Nephron progenitor cell (in vitro differentiated cells): ENCODE results near the gene DNAJC8.

Source experiments
- DNase-seq: peaks from one replicate; pipeline ENCODE4 v3.0.0; 2021
- H3K27ac Mint-ChIP-seq: 2 replicates; pipeline ENCODE4 v1.8.0; 2021; ENCODE audit warnings: mild to moderate bottlenecking, moderate library complexity, mixed read lengths
- H3K27me3 Mint-ChIP-seq: 2 replicates; pipeline ENCODE4 v1.8.0; 2021; ENCODE audit warnings: mild to moderate bottlenecking, low read depth, mixed read lengths; ENCODE audit not compliant: poor library complexity
- H3K36me3 Mint-ChIP-seq: 2 replicates; pipeline ENCODE4 v1.8.0; 2021; ENCODE audit warnings: low read depth, mixed read lengths
- H3K4me1 Mint-ChIP-seq: 2 replicates; pipeline ENCODE4 v1.8.0; 2021; ENCODE audit warnings: mixed read lengths
- H3K4me3 Mint-ChIP-seq: 2 replicates; pipeline ENCODE4 v1.8.0; 2021; ENCODE audit warnings: mild to moderate bottlenecking, moderate library complexity, mixed read lengths
- H3K9me3 Mint-ChIP-seq: 2 replicates; pipeline ENCODE4 v1.8.0; 2021; ENCODE audit warnings: mild to moderate bottlenecking, moderate library complexity, mixed read lengths
- TF ChIP-seq, protein P1 (sequence below): fragments of 200-600 bp; sonication (generic); IDR thresholded peaks from 2 replicates; pipeline ENCODE4 v1.5.0; 2021; ENCODE audit warnings: antibody characterized with exemption

The DNAJC8 gene

GRCh38 chr1:28185071-28185470, 47.8 kb downstream of the DNAJC8 start:
- DNase-seq, result no peak
- no peak overlapping the region for H3K4me3 Mint-ChIP-seq
- H3K36me3 Mint-ChIP-seq, result no peaks in the 10 kb centered on the region
- H3K9me3 Mint-ChIP-seq, result no peaks in the 10 kb centered on the region
- H3K27me3 Mint-ChIP-seq, result peaks cover 7% of the 10 kb centered on the region
- H3K4me1 Mint-ChIP-seq, result no peaks in the 10 kb centered on the region
- H3K27ac Mint-ChIP-seq, result no peak overlapping the region
- TF ChIP-seq, protein P1, sequence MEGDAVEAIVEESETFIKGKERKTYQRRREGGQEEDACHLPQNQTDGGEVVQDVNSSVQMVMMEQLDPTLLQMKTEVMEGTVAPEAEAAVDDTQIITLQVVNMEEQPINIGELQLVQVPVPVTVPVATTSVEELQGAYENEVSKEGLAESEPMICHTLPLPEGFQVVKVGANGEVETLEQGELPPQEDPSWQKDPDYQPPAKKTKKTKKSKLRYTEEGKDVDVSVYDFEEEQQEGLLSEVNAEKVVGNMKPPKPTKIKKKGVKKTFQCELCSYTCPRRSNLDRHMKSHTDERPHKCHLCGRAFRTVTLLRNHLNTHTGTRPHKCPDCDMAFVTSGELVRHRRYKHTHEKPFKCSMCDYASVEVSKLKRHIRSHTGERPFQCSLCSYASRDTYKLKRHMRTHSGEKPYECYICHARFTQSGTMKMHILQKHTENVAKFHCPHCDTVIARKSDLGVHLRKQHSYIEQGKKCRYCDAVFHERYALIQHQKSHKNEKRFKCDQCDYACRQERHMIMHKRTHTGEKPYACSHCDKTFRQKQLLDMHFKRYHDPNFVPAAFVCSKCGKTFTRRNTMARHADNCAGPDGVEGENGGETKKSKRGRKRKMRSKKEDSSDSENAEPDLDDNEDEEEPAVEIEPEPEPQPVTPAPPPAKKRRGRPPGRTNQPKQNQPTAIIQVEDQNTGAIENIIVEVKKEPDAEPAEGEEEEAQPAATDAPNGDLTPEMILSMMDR, result no peak

DNA sequence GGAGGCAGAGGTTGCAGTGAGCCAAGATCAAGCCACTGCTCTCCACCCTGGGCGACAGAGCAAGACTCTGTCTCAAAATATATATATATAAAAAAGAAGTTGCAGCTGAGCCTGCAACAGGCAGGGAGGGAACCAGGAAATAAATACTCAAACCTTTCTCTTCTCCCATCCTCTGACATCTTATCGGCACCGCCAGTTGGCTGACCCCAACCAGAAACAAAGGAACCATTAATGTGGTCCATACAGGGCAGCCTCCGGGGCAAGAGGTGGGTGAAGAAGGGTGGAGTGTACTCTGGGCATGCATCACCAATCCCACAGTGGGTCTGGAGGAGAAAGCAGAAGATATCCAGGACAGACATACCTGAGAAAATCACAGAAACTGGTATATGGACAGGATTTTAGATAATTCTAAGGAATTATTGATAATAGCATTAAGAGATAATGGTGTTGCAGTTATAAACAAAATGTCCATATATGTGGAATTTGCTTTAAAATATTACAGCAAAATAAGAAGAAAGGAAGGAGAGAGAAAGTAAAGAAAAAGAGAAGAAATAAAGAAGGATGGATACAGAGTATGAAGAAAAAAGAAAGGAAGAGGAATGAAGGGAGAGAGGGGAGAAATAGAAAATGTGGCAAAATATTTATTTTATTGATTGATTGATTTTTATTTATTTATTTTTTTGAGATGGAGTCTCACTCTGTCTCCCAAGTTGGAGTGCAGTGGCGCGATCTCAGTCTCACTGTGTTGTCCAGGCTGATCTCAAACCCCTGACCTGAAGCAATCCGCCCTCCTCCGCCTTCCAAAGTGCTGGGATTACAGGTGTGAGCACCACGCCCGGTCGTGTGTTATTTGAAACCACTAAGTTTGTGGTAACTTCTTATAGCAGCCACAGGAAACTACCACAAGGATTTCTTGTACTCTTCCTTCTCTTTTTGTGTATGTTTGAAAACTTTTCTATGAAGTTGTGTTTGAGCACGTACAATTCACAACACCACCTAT, 52.2 kb downstream of the DNAJC8 start:
- Mint-ChIP-seq H3K27me3 (peaks cover 20% of the 10 kb centered on the region), H3K4me3 (no peak overlapping the region), H3K4me1 (peaks cover 29% of the 10 kb centered on the region), H3K9me3 (no peaks in the 10 kb centered on the region), H3K36me3 (no peaks in the 10 kb centered on the region), H3K27ac (no peak overlapping the region)
- no peak for DNase-seq
- TF ChIP-seq, protein P1, result no peak

DNA sequence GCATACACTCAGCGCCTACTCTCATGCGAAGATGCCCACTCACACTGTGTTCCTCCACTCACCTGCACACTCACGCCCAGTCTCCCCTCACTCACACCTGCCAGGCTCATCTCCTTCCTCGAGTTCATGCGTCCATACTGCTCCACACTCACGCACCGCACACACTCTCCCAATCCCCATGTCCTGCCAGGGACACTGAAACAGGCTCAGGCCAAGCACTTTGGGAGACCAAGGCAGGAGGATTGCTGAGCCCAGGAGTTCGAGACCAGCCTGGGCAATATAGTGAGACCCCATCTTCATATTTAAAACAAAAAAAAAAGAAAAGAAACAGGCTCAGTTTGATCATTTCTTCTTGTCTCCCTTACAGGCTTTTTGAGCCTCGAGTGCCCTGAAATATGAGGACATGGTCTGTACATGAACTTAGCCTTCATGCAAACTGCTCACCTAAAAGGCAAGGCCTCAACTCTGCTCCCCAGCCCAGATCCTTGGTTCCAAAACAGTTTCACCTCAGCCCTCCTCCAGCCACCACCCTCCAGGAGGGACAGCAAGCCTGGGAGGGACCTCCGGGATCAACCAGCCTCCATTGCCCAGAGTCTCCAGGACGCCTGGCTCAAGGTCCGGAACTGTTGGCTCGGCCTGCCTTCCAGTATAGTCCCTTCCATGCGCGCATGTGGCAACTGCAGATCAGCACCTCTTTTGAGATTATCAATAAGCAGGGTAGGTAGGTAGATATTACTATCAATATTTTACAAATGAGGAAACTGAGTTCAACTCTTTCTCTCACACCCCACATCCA, 53.9 kb downstream of the DNAJC8 start:
- no peak overlapping the region for H3K27ac Mint-ChIP-seq
- TF ChIP-seq, protein P1, result no peak
- H3K4me1 Mint-ChIP-seq, result peaks cover 44% of the 10 kb centered on the region
- H3K27me3 Mint-ChIP-seq, result peaks cover 20% of the 10 kb centered on the region
- H3K36me3 Mint-ChIP-seq, result no peaks in the 10 kb centered on the region
- no peak for DNase-seq
- H3K9me3 Mint-ChIP-seq, result no peaks in the 10 kb centered on the region
- H3K4me3 Mint-ChIP-seq, result no peak overlapping the region

DNA sequence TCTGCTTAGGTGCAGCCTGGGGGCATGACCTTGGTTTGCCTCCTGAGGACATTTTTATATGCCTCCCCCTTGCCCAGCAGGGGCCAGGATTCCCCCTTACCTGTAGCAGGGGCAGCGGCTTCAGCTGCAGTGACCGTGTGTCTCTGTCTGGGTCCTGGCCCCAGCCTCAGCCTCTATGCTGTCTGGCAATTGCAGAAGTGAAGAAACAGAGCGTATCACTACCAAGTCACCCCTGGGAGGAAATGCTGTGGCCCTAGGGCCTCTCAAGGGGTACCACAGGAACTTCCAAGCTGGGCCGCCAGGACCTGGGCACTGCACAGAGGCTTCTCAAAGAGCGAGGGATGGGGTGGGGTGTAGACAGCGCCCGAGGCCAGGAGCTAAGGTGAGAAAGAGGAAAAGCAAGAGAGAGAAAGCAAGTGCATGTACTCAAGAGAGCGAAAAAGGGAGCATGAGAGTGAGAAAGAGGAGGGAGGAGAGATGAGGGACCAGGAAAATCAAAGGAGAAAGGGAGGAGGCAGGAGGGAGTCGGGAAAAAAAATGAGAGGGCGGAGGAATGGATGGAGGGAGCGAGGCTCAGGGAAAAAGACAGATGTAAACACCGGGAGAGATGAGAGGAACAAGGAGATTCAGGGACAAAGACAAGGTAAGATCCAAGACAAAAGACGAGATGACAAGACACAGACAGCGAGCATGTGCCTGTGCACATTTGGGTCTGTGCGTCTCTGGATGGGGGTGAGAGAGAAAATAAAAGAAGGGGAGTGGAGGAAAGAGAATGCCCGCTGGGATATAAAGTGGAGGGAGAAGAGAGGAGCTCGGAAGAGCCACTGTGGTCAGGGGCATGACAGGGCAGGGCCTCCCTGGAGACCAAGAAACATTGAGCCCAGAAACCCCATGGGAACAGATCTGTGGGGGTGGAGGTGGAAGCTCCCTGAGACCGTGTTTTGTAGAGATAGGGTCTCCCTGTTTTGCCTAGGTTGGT, 56.0 kb downstream of the DNAJC8 start, which contains the start of gene PTAFR:
Gene PTAFR (minus strand): TSS at position 199 of the 979 bp plus-strand sequence. CDS start 25,669 bp downstream, outside the sequence.
- H3K9me3 Mint-ChIP-seq, result no peaks in the 10 kb centered on the region
- H3K27me3 Mint-ChIP-seq, result peaks cover 20% of the 10 kb centered on the region
- TF ChIP-seq, protein P1, result no peak
- H3K36me3 Mint-ChIP-seq, result no peaks in the 10 kb centered on the region
- peaks cover 60% of the 10 kb centered on the region for H3K4me1 Mint-ChIP-seq
- H3K27ac Mint-ChIP-seq, result peak within 1 kb of the TSS; percentile 12
- no peak for DNase-seq
- no peak within 1 kb of the TSS for H3K4me3 Mint-ChIP-seq

DNA sequence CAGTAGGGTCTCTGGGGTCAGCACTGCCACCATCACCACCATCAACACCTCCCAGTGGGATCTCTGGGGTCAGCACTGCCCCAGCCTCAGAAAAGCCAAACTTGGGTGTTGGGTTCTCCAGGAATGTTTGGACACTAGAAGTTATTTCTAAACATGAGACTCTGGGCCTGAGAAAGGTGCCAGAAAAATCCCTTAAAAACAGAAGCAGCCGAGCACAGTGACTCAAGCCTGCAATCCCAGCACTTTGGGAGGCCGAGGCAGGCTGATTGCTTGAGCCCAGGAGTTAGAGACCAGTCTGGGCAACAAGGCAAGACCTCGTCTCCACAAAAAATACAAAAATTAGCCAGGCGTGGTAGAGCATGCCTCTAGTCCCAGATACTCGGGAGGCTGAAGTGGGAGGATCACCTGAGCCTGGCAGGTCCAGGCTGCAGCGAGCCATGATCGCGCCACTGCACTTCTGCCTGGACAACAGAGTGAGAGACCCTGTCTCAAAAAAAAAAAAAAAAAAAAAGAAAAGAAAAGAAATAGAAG, 56.8 kb downstream of the DNAJC8 start:
- Mint-ChIP-seq H3K9me3 (no peaks in the 10 kb centered on the region), H3K27me3 (peaks cover 20% of the 10 kb centered on the region), H3K36me3 (no peaks in the 10 kb centered on the region), H3K27ac (no peak overlapping the region), H3K4me1 (peaks cover 63% of the 10 kb centered on the region), H3K4me3 (no peak overlapping the region)
- TF ChIP-seq, protein P1, result no peak
- DNase-seq, result no peak
